Measurements from ENCODE around the gene FBLN1.
"Not testable (repeated sequence)": the region's sequence is repeated elsewhere in the genome, so short reads cannot be mapped to it uniquely, and the experiment has no call there.

The FBLN1 gene, protein sequence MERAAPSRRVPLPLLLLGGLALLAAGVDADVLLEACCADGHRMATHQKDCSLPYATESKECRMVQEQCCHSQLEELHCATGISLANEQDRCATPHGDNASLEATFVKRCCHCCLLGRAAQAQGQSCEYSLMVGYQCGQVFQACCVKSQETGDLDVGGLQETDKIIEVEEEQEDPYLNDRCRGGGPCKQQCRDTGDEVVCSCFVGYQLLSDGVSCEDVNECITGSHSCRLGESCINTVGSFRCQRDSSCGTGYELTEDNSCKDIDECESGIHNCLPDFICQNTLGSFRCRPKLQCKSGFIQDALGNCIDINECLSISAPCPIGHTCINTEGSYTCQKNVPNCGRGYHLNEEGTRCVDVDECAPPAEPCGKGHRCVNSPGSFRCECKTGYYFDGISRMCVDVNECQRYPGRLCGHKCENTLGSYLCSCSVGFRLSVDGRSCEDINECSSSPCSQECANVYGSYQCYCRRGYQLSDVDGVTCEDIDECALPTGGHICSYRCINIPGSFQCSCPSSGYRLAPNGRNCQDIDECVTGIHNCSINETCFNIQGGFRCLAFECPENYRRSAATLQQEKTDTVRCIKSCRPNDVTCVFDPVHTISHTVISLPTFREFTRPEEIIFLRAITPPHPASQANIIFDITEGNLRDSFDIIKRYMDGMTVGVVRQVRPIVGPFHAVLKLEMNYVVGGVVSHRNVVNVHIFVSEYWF

DNA sequence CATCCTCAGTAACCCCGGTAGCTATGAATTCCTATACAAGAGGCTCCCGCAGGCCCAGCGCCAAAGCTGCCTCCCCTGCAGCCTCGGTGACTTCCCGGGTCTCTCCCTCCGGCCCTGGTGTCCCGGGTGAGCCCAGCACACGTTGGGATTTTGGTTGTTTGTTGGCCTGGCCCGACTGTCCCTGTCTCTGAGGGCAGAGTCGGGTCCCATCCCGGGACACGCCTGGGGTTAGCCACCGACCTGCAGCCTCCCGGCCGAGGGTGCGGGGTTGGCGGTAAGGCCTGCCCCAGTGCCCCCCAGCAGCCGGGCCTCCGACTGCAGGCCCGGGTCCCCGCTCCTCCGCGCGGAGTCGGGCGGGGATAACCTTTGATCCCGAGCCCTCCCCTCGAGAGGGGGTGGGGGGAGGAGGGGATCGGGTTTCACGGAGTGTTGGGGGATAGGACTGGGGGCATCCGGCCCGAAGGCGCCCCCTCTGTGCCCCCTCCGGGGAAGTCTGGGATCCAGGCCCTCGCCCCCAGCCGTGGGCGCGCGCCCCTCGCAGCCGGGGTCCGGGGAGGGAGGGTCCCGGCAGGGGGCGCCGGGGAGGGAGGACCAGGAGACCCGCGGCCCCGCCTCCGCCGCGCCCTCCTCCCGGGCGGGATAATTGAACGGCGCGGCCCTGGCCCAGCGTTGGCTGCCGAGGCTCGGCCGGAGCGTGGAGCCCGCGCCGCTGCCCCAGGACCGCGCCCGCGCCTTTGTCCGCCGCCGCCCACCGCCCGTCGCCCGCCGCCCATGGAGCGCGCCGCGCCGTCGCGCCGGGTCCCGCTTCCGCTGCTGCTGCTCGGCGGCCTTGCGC lies at the start of gene FBLN1:
Gene FBLN1, plus strand, starts transcription at position 669 of the 835 bp plus-strand sequence. Its CDS starts 103 bp downstream, at position 772.
- DNase-seq = no peak

DNA sequence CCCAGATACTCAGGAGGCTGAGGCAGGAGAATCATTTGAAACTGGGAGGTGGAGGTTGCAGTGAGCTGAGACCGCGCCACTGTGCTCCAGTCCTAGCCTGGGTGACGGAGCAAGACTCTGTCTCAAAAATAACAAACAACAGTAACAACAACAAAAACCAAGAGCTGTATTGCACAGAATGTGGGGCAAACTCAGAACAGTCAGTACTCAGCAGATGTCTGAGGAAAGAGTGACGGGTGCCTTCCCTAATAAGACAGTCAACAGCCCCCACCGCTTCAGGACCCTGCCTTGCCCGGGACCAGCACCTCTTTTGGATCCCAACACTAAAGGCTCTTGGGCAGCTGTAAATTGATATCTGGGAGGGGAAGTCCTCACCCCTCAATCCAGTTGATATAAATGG lies 48.9 kb upstream of the FBLN1 start:
- no peak for DNase-seq

DNA sequence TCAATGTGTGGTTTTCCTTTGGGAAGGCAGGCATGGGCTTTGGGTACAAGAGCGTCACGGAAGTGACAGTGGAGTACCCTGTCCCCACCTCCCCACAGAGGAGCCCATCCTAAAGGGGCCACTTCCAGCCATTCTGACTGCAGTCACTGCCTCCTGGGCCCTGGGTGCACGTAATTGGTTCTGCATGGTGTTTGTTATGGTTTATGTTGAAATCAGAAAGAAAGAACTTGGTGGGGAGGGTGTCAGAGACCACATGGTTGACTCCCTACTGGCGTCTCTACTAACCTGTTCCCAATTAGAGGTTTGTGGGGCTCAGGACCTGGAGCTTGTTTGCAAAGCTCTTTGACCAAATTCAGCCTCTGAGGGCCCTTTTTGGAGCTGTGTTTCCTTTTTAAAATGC lies 48.4 kb upstream of the FBLN1 start:
- no peak for DNase-seq

DNA sequence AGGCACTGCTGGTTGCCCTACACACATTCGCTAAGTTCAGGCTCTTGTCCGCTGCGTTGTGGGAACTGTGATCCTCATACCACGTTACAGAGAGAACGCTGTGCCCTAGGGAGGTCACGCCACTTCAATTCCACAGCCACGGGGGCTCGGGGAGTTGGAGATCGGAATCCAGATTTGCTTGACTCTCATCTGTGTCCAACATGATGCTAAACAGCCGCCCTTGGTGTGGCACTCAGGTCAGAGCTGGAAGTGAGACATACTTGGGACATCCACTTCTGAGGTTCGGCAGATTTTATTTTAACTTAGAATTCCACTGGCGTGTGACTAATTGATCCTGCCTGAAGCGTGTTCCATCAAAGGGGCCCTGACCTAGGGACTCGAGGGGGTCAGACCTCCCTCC lies 47.5 kb upstream of the FBLN1 start:
- no peak for DNase-seq

DNA sequence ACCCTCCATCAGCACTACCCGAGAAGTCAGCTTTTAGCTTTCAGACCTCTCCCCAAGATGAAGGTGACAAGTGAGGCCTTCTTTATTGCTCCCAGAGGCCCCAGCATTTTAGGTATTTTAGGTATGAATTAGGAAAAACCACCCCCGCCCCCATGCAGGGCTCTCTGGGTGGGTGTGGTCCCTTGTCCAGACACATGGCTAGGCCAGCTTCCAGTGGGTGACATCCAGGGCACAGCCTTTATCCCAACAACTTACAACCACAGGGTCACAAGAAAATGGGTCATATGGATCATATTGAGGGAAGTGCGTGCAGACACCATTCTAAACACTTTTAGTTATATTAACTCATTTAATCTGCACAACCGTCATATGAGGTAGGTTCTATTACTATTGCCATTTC lies 47.1 kb upstream of the FBLN1 start:
- DNase-seq = no peak

DNA sequence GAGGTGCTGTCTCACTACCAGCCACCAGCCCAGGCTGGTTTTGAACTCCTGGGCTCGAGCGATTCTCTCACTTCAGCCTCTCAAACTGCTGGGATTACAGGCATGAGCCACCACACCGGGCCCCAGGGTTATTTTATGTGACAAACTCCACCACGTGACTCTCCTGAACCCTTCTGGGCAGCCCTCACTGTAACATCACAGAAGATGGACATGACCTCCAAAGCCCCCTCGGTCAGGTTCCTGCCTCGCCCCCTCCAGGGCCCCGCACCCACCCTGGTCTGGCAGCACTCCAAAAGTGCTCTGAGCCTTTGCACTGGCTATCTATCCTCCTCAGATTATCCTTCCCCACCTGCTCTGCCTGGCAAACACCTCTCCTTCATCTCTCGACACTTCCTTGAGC lies 45.9 kb upstream of the FBLN1 start:
- no peak for DNase-seq

DNA sequence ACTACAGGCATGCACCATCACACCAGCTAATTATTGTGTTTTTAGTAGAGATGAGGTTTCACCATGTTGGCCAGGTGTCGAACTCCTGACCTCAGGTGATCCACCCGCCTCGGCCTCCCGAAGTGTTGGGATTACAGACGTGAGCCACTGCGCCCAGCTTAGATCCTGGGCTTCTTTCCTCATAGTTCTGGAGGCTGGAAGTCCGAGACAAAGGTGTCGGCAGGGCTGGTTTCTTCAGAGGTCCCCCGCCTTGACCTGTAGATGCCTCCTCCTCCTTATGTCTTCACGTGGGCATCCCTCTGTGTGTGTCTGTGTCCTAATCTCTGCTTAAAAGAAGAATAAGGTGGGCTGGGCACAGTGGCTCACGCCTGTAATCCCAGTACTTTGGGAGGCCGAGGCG lies 44.2 kb upstream of the FBLN1 start:
- no peak for DNase-seq

DNA sequence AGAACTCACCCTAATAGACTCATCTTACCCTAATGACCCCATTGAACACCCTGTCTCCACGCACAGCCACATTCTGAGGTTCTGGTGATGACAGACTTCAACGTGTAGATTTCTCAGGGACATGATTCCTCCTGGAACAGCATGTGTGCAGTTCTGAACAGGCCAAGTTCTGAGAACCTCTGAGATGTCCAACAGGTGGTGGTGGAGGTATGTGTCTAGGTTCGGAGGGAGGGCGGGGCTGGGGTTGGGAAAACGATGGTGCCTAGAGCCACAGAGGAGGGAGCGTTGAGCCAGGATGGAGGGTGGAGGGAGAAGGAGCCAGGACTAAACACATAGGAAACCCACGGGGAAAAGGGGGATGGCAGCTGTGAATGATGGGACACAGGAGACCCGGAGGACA lies 43.4 kb upstream of the FBLN1 start:
- DNase-seq = no peak

DNA sequence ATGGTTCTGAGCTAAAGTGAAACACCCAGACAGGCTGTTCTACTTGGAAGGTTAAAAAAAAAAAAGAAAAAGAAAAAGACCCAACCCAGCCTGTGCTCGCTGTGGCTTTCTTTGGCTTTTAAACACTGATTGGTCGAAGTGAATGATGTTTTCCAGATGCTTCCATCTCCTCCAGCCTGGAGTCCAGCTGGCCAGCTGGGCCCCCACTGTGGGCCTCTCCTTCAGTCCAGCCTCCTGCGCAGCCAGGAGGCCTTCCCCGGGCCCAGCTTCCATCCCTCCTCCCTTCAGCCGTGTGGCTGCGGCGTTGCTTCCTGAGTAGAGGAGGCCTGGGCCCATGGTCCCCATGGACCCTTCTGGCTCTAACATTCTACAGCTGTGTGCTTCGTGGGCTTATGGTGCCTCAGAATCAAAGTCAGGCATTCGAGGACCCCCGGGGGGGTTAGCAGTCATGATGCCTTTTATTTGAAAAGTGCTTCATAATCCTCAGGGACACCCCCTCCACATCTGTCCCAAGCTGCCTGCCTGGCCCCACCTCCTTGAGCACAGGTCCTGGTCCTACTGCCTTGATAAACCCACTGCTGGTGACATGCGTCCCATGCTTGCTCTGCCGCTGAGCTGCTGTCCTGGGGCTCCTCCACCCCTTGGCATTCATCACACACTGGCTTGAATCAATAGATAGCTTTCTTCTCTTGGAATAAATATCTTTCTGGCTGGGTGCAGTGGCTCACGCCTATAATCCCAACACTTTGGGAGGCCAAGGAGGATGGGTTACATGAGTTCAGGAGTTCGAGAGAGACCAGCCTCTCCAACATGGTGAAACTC lies 42.2 kb upstream of the FBLN1 start:
- no peak for DNase-seq

DNA sequence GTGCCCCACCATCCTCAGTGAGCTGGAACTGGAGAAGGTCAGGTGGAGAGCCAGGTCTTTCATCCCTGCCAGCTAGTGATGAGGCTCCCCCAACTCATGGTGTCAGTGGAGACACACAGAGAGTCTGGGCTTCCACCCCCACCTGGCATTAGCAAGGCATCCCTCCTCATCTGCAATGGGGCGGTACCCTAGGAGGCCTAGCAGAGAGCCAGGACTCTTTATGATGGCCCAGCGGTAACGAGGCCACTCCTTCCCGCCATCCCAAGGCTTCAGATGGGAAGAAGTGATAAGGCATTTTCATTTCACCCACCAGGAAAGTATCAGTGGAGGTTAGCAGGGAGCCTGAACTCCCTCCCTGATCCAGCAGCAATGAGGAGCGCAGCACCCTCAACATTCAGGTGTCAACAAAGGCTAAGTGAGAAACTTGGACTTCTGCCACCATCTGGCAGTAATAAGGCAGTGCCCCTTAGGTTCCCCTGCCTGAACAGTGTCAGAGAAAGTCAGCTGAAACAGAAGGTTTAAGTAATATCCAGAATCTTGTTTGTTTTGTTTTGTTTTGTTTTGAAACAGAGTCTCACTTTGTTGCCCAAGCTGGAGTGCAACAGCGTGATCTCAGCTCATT lies 40.5 kb upstream of the FBLN1 start:
- no peak for DNase-seq

DNA sequence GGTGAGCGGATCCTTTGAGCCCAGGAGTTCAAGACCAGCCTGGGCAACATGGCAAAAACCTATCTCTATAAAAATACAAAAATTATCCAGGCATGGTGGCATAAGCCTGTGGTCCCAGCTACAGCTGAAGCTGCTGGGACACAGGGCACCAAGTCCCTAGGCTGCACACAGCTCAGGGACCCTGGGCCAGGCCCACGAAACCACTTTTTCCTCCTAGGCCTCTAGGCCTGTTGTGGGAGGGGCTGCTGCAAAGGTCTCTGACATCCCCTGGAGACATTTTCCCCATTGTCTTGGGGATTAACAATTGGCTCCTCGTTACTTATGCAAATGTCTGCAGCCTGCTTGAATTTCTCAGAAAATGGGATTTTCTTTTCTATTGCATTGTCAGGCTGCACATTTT lies 39.0 kb upstream of the FBLN1 start:
- DNase-seq = not testable (repeated sequence)

DNA sequence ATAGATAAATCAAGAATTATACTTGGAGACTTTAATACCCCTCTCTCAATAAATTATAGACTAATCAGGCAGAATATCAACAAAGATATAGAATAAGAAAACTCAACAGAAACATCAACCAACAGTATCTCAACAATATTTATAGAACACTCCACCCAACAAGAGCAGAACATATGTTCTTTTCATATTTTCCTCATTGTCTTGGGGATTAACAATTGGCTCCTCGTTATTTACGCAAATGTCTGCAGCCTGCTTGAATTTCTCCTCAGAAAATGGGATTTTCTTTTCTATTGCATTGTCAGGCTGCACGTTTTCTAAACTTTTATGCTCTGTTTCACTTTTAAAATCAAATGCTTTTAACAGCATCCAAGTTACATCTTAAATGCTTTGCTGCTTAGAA lies 37.0 kb upstream of the FBLN1 start:
- no peak for DNase-seq

DNA sequence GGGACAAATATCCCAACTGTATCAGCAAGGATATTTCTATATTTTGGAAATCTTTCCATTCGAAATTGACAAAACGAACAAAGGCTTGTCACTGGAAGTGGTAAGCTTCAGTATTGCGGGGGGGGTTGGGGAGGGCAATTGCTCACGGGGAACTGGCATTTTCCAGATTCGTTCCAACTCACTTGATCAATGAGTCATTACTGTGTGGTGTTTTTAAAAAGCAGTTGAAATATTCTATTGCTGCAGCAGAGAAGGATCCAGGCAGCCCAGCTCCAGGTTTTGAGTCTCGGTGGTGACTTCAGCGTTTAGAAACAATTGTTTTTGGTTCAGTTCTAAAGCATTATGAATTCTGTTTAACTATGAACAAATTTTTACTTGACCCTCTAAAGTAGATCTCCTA lies 33.8 kb upstream of the FBLN1 start:
- no peak for DNase-seq

DNA sequence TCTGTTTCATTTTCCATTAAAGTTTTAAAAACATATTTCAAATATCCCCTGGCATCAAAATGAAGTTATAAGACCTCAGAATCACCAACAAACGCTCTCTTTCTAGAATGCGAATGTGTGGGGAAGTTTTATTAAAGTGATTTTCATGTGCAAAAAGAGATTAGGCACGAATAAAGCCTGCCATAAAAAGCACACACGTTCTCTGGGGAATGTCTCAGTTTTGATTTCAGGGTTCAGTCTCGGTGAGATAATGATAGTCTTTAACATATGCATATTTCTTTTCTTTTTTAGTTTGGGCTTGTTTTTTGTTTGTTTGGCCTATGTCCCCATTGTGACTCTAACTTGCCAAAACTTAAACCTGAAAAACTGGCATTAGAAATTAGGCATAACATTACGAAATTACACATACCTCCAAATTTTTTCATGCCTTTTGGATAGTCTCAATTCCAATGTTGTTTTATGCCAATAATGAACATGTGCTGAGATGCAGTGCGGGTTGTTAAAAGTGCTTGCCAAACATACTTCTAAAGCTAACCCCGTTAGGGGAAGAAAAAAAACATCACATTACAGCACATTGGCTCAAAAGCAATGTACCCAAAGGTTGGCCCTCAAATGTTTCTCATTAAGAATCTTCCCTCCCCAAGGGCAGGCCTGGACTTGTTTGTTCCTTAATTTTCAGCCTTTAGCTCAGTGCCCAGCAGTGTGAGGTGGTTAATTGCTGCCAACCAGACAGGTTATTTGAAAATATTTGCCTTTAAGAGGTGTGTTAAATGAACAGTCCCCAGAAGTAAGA lies 33.2 kb upstream of the FBLN1 start:
- no peak for DNase-seq

DNA sequence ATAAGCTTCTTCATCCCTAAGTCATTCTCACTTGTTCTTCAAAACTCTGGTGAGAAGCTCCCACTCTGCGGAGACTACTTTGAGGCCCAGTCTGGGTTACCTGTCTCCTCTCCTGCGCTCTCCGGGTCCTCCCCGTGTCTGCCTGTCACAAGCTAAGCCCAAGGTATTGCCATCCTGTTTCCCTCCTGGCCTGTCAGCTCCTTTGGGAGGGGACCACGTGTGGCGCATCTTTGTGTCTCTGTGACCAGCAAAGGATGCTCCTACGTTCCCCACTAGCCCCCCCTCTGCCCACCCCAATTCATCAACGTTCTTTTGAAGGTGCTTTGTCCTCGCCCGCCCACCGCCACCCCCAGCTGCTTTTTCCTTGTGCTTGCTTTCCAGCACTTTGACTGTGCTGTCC lies 31.8 kb upstream of the FBLN1 start:
- no peak for DNase-seq

DNA sequence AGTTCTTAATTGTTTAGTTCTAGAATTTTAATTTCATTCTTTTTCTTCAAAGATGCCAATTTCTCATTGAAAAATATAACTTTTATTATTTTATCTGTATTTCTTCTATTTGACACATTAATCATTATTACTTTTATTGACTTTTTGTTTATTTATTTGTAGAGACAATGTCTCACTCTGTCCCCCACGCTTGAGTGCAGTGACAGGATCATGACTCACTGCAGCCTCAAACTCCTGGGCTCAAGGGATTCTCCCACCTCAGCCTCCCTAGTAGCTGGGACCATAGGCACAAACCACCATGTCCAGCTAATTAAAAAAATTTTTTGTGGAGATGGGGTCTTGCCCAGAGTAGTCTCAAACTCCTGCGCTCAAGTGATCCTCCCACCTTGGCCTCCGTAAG lies 30.3 kb upstream of the FBLN1 start:
- no peak for DNase-seq

DNA sequence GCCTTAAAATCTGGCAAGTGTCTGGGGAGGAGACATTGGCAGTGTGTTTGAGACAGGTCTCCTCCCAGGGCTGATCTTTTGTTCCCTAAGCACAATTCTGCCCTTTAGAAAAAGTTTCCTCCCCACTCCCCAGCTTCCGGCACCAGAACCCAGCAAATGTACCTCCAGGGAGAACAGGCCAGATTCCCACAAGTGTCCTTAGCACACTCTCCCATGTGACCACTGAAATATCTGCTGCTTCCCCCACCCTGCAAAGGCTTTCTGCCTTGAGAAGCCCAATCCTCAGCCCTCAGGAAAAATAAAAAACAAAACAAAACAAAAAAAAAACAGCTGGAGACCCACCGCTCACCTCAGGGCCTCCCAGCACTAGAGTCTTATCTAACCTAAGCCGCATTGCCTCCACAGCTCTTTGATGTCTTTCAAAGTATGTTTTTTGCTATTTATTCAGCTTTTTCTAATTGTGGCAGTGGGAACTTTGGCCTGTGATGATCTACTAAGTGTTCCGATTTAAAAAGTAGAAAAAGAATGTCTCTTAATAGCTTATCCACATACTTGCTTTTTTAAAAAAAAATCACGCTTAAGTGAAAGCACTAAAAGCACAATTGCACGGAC lies 29.0 kb upstream of the FBLN1 start:
- no peak for DNase-seq

DNA sequence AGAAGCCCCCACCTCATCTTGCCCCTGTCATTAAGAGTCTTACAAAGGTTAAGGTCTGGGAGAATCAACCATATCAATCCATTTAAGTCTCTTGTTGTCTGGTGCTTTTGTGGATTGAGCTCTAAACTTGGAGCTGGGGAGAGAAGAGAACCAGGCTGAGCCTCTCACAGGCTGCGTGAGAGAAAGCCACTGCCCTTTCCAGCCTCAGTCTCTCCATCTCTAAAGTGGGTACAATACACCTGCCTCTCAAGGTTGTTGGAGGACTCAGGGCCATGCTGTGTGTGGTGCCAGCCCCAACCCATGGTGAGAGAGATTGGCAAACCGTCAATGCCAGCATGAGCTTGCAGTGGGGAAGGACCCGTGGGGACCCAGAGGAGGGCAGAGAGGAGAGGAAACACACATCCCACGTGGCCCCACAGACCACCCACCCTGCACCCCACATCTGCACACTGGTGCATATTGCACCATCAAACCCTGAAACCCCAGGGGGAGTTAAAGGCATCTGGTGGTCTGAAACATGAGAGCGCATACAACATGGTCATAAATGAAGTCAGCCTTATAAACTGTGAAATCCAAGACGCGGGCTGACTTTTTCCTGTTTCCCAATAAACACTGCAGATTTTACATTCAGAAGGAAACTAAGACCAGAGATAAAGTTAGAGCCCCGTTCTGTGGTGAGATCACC lies 27.5 kb upstream of the FBLN1 start:
- no peak for DNase-seq

DNA sequence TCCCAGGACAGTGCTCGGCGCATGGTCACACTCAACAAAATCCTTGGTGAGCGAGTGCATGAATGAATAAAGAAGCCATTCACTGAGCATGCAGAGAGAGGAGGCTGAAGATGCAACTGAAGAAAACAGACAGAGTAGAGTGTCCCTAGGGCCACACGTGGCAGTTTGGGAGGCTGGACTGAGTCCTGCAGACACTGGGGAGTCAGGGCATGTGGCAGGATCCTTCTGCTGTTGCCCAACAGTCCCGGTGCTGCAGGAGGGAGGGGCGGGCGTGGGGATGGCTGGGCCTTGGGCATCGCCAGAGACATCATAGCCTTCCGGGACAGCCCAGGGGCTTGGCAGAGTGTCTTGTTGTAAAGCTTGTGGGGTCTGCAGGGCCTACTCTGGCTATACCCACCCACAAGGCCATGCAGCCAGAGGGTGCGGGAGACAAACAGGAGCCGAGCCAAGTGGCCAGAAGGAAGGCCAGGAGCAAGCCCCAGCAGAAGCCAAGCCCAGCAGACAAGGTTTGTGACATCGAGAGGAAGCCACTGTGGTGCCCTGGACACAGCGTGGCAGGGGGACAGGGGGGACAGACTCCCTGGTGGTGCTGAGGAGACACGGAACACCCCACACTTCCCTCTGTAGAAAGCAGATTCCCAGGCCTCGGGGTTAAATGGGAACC lies 26.7 kb upstream of the FBLN1 start:
- no peak for DNase-seq

DNA sequence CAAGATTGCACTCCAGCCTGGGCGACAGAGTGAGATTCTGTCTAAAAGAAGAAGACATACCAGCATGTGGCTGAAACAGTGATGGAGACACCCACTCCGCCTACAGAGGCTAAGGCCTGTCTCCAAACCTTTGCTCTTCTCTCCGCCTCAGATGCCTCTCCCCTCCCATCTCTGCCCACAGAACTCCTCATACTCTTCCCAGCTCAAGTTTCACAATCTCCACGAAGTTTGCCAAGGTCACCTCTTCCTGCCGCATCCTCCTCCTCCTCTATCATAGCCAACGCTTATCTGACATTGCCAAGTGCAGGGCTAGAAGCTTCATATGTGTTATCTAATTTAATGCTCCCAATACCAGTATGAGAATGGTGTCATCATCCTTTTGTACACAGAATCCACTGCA lies 25.9 kb upstream of the FBLN1 start:
- no peak for DNase-seq
